OCI-LY7 (cell line): ENCODE measurements around the gene LDAH.
"Not testable (repeated sequence)": the region's sequence is repeated elsewhere in the genome, so short reads cannot be mapped to it uniquely, and the experiment has no call there.

Source experiments
- CTCF ChIP-seq: fragments of 200-600 bp; sonication (generic); conservative IDR thresholded peaks from 2 replicates; pipeline ENCODE4 v1.5.1; 2014; ENCODE audit warnings: mild to moderate bottlenecking, antibody characterized with exemption, low read length, moderate library complexity, mixed read lengths
- EZH2phosphoT487 ChIP-seq: fragments of 200-600 bp; sonication (generic); IDR thresholded peaks from 2 replicates; pipeline ENCODE4 v1.6.1; 2018; ENCODE audit warnings: low read depth, borderline replicate concordance, mild to moderate bottlenecking, mixed run types, antibody characterized with exemption, low read length, moderate library complexity, mixed read lengths

- not testable (repeated sequence) for TF ChIP-seq CTCF, EZH2phosphoT487
These were observed 108.5 kb downstream of the LDAH start for GRCh38 chr2:20714412-20714811.
